Stimulated activated naive CD8-positive, alpha-beta T cell treated with anti-CD3 and anti-CD28 coated beads, Interleukin-15, Interleukin-2, amounts not matched to agents 100 U/mL and 50 U/mL, for 24 hours (primary cell): ENCODE measurements around the gene MAD1L1.

Experiments
- ATAC-seq: fragments of 150-1000 bp; cut with Tn5 transposase; one replicate; pipeline ENCODE4 v1.10.0; 2021
- DNase-seq: peaks from one replicate; pipeline ENCODE4 v3.0.0; 2021

MAD1L1 gene

GRCh38 chr7:1912593-1913465 lies 319.9 kb downstream of the MAD1L1 start:
- DNase-seq, result no peak
- no peak for ATAC-seq

DNA sequence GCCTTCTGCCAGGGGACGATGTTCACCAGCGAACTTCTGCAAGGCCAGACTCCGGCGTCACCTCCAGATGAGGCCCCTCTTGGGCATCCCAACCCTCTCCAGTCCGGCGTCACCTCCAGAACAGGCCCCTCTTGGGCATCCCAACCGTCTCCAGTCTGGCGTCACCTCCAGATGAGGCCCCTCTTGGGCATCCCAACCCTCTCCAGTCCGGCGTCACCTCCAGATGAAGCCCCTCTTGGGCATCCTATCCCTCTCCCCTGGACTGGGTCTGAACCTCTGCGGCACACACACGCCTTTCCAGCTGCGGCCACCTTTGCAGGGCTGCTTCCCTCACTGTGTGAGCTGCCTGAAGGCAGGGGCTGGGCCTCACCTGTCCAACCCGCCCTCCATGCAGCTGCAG lies 321.2 kb downstream of the MAD1L1 start:
- ATAC-seq (no peak), DNase-seq (no peak)

DNA sequence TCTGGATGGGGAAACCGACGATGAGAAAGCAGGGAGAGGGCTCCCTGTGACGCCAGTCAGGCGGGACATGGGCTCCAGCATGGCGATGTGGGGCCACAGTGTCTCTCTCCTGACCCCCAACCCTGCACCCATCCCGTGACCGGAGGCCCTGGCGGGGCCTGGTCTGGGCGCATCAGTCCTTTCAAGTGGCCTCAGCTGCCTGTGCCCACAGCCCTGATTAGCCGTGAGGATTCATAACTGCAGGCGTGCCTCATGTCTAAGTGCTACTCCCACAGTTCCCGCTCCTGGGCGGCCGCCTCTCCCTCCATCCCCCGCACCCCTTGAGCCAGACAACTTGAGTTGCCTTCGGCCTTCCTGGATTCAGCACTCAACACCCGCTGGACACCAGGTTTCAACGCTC lies 321.9 kb downstream of the MAD1L1 start:
- DNase-seq (no peak), ATAC-seq (no peak)

DNA sequence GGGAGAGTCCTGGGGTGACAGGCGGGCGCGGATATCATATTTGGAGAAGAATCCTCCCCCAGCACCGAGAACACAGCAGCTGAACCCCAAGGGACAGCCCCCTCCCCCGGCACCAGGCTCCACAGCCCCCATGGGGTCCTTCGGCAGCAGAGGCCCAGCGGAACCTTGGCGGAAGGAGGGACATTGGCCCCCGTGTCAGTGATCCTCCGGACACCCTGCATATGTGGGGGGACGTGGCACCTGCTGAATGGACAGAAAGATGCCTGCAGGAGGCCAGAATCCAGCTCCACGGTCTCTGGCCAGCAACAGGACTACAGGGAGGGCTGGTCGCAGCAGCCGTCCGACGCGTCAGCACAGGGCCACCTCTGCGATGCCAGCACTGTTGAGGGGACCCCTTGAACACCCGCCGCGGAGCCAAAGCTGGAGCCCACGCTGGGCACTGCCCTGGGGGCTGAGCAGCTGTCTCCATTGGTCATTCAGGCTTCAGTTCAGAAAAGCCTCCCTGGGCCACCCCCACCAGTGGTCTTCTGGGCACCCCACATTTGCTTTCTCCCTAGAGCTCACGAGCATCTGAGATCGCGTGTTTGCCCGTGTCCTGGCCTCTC lies 322.6 kb downstream of the MAD1L1 start:
- no peak for ATAC-seq
- DNase-seq, result no peak

DNA sequence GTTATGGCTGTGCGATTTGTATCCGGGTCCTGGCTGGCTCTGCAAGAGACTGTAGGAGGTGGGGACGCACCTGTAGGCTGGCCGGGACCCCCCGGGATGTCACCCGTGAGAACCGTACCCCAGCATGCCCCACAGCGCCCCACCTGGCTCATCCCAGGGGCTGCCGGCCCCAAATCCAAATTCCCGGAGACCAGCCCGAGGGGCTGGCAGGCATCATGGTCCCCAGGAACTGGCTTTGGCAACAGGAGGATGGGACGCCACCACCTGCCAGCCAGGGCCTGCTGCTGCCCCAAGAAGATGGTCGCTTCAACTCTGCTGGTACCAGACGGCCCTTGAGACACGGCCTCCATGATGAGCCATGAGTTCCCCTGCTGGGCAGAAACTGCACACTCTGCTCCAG lies 323.3 kb downstream of the MAD1L1 start:
- ATAC-seq (no peak), DNase-seq (no peak)

DNA sequence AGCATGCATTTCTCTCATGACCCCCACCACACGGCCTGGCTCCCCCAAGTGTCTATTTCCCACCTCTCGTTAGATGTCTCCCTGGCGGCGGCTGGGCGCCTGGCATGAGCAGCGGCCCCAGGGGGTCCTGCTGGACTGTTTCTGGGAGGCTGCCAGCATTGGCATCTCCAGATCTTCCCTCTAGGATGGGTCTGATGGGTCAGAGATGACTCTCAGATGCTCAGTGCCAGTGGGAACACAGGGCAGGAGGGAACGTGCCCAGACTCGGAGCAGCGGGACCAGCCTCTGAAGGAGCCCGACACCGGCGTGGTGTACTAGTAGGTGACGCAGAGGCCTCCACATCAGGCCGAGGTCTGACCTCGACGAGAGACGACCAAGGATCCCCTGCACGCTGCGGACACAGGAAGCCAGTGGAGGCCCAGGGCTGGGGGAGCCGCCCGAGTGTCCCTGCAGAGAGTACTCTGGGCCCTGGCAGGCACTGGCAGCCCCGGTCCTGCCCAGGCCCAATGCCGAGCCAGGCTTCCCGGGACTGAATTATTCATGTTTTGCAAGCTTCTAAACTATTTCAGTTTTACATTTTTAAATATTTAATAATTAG lies 323.8 kb downstream of the MAD1L1 start:
- no peak for DNase-seq
- ATAC-seq, result no peak

DNA sequence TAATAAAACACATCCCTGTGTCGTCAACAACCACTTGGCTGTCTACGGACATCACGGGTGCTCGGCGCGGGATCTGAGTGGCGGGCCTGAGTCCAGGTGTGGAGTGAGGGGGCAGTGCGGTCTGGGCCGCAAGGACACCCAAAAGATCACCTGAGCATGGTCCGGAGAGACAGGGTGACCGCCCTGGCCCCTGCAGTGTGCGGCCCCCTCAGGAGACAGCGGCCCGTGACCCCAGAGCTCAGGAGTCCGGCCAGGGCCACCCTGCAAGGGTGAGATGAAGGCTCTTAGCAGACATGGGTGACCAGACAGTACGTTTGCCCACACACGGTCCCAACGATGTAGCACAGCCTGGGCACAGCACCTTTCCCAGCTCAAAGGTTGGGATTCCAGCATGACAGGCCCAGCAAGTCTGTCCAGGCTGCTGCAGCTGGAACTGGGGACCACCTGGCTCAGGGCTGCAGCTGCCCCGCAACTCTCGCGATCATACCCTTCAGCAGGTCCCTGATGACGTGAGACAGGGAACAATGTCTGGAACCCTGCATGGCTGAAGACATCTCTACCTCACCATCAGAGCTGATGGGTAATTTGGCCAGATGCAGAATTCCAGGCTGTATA lies 324.9 kb downstream of the MAD1L1 start:
- no peak for ATAC-seq
- no peak for DNase-seq

DNA sequence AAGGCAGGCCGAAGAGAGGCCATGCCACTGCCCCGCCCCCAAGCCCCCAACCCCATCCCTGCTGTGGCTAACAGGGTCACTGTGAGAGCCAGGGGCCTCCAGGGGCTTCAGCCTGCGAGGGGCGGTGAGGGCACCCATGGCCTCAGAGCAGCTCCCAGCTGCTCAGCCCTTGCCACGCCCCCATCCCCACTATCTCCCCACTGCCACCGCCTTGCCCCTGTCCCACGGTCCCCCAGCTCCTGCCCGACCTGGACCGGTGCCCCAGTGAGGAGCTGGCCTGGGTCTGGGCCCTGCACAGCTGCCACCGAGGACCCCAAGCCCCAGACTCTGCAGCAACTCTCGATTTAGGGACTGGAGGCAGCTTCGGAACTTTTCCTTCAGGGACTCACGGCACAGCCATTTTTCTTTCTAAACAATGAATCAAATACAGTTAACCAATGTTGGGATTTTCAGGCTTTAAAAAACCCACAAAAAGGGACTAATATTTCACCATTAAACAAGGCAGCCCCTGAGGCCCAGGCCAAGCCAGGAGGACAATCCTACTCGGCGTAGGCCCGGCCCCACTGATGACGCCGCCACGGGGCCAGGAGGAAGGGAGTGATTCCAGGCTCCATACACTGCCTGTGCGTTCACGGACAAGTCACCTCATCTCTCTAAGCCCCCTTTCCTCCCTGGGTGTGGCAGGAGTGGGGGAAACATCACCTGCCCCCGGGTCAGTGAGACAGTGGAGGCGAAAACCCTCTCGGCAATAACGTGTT lies 325.6 kb downstream of the MAD1L1 start:
- ATAC-seq (no peak), DNase-seq (no peak)

DNA sequence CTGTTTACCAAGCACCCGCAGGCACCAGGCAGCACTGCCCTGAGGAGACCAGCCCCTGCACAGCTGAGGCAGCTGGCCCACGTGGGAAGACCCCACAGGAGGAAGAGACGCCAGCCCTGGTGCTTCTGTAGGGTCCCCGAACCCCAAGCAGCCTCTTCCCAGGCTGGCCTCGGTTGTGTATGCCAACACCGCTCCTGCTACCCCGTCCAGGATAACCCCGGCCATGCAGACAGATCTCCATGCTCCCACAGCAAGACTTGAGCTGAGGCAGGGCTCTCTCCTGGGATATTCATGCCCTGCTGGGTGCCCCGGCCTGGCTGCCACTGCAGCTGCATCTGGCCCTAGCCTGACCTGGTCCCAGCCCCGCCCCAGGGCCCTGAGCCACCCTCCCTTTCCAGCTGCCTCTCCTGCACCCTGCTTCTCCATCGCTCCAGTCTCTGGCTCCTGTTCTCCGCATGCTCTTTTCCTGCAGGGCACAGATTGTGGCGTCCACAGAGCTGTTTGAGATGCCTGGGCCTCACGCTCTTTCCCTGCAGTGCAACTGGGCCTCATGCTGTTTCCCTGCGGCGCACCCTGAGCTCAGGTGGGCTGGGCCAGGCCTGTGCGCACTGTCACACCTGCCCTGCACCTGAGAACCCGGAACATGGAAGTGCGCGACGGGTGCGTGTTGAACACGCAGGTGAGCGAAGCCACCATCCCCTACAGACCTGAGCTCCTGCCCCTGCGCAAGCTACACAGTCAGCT lies 326.5 kb downstream of the MAD1L1 start:
- no peak for DNase-seq
- no peak for ATAC-seq

- DNase-seq (no peak), ATAC-seq (no peak)
Measured at GRCh38 chr7:1902231-1902855, 330.4 kb downstream of the MAD1L1 start.

GRCh38 chr7:1901431-1902210 lies 331.1 kb downstream of the MAD1L1 start:
- ATAC-seq, result no peak
- no peak for DNase-seq

- ATAC-seq (no peak), DNase-seq (no peak)
Measured at GRCh38 chr7:1900847-1901246, 331.9 kb downstream of the MAD1L1 start.

- ATAC-seq, result no peak
Measured at GRCh38 chr7:1899951-1900762, 332.6 kb downstream of the MAD1L1 start.

DNA sequence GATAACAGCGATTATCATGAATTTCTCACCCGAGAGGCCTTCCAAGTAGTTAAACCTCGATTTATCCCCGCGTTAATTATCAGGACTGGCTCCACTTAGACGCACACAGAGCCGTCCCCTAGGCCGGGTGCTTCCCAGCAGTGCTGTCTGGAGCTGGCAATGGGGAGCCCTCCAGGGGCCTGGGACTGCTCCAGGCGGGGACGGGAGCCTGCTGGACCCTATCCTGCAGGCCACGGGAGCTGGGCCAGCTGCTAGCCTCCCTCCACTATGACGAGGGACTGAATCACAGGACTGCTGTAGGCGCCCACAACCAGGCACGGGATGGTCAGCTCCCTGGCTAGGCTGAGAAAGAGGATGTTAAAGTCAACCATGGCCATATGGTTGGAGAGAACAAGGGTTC lies 333.5 kb downstream of the MAD1L1 start:
- no peak for ATAC-seq
- no peak for DNase-seq

More at GRCh38 chr7:1899951-1900762, 332.6 kb downstream of the MAD1L1 start:
- DNase-seq, result no peak

- DNase-seq (no peak), ATAC-seq (no peak)
Measured at GRCh38 chr7:1898628-1899185, 334.0 kb downstream of the MAD1L1 start.

GRCh38 chr7:1897861-1898627 lies 334.7 kb downstream of the MAD1L1 start:
- no peak for ATAC-seq
- DNase-seq, result no peak

GRCh38 chr7:1897076-1897860 lies 335.5 kb downstream of the MAD1L1 start:
- DNase-seq (no peak), ATAC-seq (no peak)
